GM19025 (cell line): ENCODE data around the gene HMOX2.

Experiments
- ATAC-seq: cut with Tn5 transposase; IDR thresholded peaks from one replicate; pipeline ENCODE4 v1.9.1; 2021; ENCODE audit warnings: mild to moderate bottlenecking, low read depth, moderate library complexity; ENCODE audit not compliant: unreplicated experiment

HMOX2 gene

GRCh38 chr16:4499196-4499555, 23.0 kb downstream of the HMOX2 start:
- no peak for ATAC-seq

- no peak for ATAC-seq
Measured at GRCh38 chr16:4500272-4500671, 24.1 kb downstream of the HMOX2 start.

GRCh38 chr16:4501071-4501478, 24.9 kb downstream of the HMOX2 start:
- no peak for ATAC-seq

- no peak for ATAC-seq
Measured at GRCh38 chr16:4505356-4506147, 29.4 kb downstream of the HMOX2 start.

- ATAC-seq: no peak
Measured at GRCh38 chr16:4506450-4506849, 30.3 kb downstream of the HMOX2 start.

GRCh38 chr16:4507588-4508345, 31.6 kb downstream of the HMOX2 start:
- no peak for ATAC-seq

- ATAC-seq: no peak
Measured at GRCh38 chr16:4508806-4509205, 32.6 kb downstream of the HMOX2 start.

GRCh38 chr16:4509420-4509819, 33.2 kb downstream of the HMOX2 start:
- ATAC-seq: no peak

GRCh38 chr16:4510131-4510530, 33.9 kb downstream of the HMOX2 start:
- ATAC-seq: no peak

- ATAC-seq: no peak
Measured at GRCh38 chr16:4510747-4511426, 34.7 kb downstream of the HMOX2 start.

GRCh38 chr16:4511441-4512082, 35.4 kb downstream of the HMOX2 start:
- no peak for ATAC-seq

GRCh38 chr16:4512473-4512872, 36.3 kb downstream of the HMOX2 start:
- ATAC-seq: no peak

GRCh38 chr16:4513086-4513860, 37.1 kb downstream of the HMOX2 start:
- ATAC-seq: no peak

- no peak for ATAC-seq
Measured at GRCh38 chr16:4513881-4514280, 37.7 kb downstream of the HMOX2 start.

GRCh38 chr16:4514606-4515005, 38.4 kb downstream of the HMOX2 start:
- no peak for ATAC-seq

- peak; percentile 56 for ATAC-seq
Measured at GRCh38 chr16:4515611-4516233, 39.5 kb downstream of the HMOX2 start.

GRCh38 chr16:4517812-4518680, 41.8 kb downstream of the HMOX2 start:
- ATAC-seq: no peak

- no peak for ATAC-seq
Measured at GRCh38 chr16:4519274-4520058, 43.3 kb downstream of the HMOX2 start.
